ENCODE measurements around the gene TRAPPC11. TPM values are rescaled to one million over a fixed set of nuclear protein-coding genes. Genes with fewer than 3 reads are reported as not detected.

The TRAPPC11 gene
- total RNA-seq, 1 donor from 2014 or later, result 26.3 TPM

DNA sequence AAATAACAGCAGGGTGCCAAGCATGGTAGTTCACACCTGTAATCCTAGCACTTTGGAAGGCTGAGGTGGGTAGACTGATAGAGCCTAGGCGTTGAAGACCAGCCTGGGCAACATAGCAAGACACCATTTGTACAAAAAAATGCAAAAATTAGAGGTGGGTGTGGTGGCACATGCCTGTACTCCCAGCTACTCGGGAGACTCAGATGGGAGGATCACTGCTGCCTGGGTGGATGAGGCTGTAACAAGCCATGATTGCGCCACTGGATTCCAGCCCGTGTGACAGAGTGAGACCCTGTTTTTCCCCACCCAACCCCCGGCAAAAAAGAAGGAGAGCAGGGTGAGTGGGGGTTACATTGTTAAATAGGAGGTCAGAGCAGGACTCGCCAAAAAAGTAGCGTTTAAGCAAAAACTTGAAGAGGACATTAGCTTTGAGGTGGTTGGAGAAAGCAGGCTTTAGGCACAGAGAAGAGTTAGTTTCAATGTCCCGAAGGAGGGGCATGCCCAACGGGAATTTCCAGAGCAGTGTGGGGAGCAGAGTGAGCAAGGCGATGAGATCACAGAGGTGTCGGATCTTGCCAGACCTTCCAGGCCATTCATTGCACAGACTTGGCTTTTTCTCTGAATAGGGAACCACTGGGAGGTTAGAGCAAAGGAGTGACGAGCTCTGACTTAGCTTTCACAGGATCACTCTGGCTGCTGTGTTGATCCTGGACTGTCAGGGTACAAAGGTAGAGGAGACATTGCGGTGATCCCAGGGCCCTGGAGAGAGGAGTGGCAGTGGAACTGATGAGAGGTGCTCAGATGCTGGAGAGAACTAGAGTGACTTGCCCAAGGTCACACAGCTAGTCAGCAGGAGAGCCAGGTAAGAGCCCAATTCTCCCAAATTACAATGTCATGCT lies 70.6 kb downstream of the TRAPPC11 start:
- no peak for FAIRE-seq

DNA sequence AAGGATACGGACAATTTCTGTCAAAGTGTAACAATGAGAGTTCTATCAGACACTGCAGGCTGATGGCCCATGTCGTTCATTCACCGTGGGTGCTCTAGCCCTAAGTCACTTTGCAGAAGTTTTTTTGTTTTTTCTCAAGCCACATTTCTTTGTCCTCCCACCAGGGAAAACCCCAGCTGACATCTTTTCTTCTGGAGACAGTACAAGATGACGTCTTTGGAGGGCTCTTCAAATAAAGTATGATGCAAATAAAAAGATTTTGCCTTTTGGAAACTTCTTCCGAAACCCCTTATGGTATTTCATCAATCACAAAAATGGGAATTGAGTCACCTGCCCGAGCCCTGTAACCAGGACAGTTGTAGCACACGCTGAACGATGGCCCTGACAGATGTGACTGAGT lies 73.2 kb downstream of the TRAPPC11 start:
- Histone ChIP-seq H3K9me3 (ENCODE audit: insufficient read depth, low read depth, low read length) (no peaks in the 10 kb centered on the region), H3K27ac (ENCODE audit: low read depth, low read length) (no peak overlapping the region), H2AFZ (ENCODE audit: low read depth, low read length) (no peak overlapping the region), H3K4me3 (ENCODE audit: insufficient read depth, low read depth, low read length) (no peak overlapping the region), H4K20me1 (ENCODE audit: insufficient read depth, low read length) (no peaks in the 10 kb centered on the region), H3K9ac (ENCODE audit: low read length) (no peak overlapping the region), H3K4me2 (ENCODE audit: low read length) (no peak overlapping the region), H3K79me2 (ENCODE audit: insufficient read depth, low read length) (no peaks in the 10 kb centered on the region), H3K4me1 (ENCODE audit: insufficient read depth, low read length) (peaks cover 3% of the 10 kb centered on the region), H3K27me3 (ENCODE audit: insufficient read depth, low read length) (peaks cover 2% of the 10 kb centered on the region), H3K36me3 (ENCODE audit: insufficient read depth, low read length) (no peaks in the 10 kb centered on the region)
- Mint-ChIP-seq H3K36me3 (ENCODE audit: low read depth, unreplicated experiment) (no peaks in the 10 kb centered on the region), H3K9me3 (ENCODE audit: unreplicated experiment) (peaks cover 7% of the 10 kb centered on the region), H3K4me3 (ENCODE audit: unreplicated experiment) (no peak overlapping the region), H3K27me3 (ENCODE audit: low read depth, unreplicated experiment) (peaks cover 11% of the 10 kb centered on the region), H3K4me1 (ENCODE audit: low read depth, unreplicated experiment) (peaks cover 5% of the 10 kb centered on the region), H3K27ac (ENCODE audit: unreplicated experiment) (no peak overlapping the region)
- DNase-seq (ENCODE audit: low read depth), result no peak
- FAIRE-seq, result no peak
- TF ChIP-seq, protein P1, sequence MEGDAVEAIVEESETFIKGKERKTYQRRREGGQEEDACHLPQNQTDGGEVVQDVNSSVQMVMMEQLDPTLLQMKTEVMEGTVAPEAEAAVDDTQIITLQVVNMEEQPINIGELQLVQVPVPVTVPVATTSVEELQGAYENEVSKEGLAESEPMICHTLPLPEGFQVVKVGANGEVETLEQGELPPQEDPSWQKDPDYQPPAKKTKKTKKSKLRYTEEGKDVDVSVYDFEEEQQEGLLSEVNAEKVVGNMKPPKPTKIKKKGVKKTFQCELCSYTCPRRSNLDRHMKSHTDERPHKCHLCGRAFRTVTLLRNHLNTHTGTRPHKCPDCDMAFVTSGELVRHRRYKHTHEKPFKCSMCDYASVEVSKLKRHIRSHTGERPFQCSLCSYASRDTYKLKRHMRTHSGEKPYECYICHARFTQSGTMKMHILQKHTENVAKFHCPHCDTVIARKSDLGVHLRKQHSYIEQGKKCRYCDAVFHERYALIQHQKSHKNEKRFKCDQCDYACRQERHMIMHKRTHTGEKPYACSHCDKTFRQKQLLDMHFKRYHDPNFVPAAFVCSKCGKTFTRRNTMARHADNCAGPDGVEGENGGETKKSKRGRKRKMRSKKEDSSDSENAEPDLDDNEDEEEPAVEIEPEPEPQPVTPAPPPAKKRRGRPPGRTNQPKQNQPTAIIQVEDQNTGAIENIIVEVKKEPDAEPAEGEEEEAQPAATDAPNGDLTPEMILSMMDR (IDR thresholded peaks at IDR 0.05; ENCODE audit: insufficient read depth, low read depth, low read length), result no peak
- no peak for TF ChIP-seq EZH2 (IDR thresholded peaks at IDR 0.05; ENCODE audit: insufficient read depth, low read length)

More for the DNA sequence above, 70.6 kb downstream of the TRAPPC11 start:
- Histone ChIP-seq H3K4me2 (ENCODE audit: low read length) (peak overlapping the region; percentile 22), H3K4me3 (ENCODE audit: insufficient read depth, low read depth, low read length) (no peak overlapping the region), H2AFZ (ENCODE audit: low read depth, low read length) (no peak overlapping the region), H3K4me1 (ENCODE audit: insufficient read depth, low read length) (peaks cover 3% of the 10 kb centered on the region), H4K20me1 (ENCODE audit: insufficient read depth, low read length) (no peaks in the 10 kb centered on the region), H3K9ac (ENCODE audit: low read length) (no peak overlapping the region), H3K36me3 (ENCODE audit: insufficient read depth, low read length) (no peaks in the 10 kb centered on the region), H3K79me2 (ENCODE audit: insufficient read depth, low read length) (no peaks in the 10 kb centered on the region), H3K27ac (ENCODE audit: low read depth, low read length) (no peak overlapping the region), H3K9me3 (ENCODE audit: insufficient read depth, low read depth, low read length) (no peaks in the 10 kb centered on the region), H3K27me3 (ENCODE audit: insufficient read depth, low read length) (peaks cover 2% of the 10 kb centered on the region)
- no peaks in the 10 kb centered on the region for H3K36me3 Mint-ChIP-seq (ENCODE audit: low read depth, unreplicated experiment)
- peaks cover 7% of the 10 kb centered on the region for H3K9me3 Mint-ChIP-seq (ENCODE audit: unreplicated experiment)
- DNase-seq (ENCODE audit: low read depth), result peak; percentile 42
- peaks cover 5% of the 10 kb centered on the region for H3K4me1 Mint-ChIP-seq (ENCODE audit: low read depth, unreplicated experiment)
- no peak overlapping the region for H3K27ac Mint-ChIP-seq (ENCODE audit: unreplicated experiment)
- no peak overlapping the region for H3K4me3 Mint-ChIP-seq (ENCODE audit: unreplicated experiment)
- H3K27me3 Mint-ChIP-seq (ENCODE audit: low read depth, unreplicated experiment), result peaks cover 11% of the 10 kb centered on the region
- no peak for TF ChIP-seq EZH2 (IDR thresholded peaks at IDR 0.05; ENCODE audit: insufficient read depth, low read length)
- TF ChIP-seq, protein P1 (IDR thresholded peaks at IDR 0.05; ENCODE audit: insufficient read depth, low read depth, low read length), result no peak

DNA sequence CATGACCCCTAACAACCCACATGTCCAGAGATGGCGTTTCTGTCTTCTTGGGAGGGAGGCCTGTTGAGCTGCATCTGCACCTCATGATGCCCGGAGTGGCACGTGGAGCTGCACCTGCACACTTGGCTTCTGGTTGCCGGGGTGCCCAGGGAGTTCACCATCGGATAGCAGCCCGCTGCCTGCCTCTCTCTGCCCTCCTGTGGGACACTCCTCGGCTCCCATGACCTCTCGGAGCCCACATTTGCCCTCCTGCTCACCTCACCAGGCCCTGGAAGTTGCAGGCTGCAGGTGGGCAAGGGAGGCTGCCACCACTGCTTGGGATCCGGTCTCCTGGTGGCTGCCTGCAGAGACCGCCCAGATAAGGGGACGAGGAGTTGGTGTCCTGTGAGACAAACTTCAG lies 74.1 kb downstream of the TRAPPC11 start:
- DNase-seq (ENCODE audit: low read depth) (no peak), FAIRE-seq (no peak)
- Histone ChIP-seq H2AFZ (ENCODE audit: low read depth, low read length) (no peak overlapping the region), H4K20me1 (ENCODE audit: insufficient read depth, low read length) (no peaks in the 10 kb centered on the region), H3K4me3 (ENCODE audit: insufficient read depth, low read depth, low read length) (no peak overlapping the region), H3K9me3 (ENCODE audit: insufficient read depth, low read depth, low read length) (no peaks in the 10 kb centered on the region), H3K9ac (ENCODE audit: low read length) (no peak overlapping the region), H3K27ac (ENCODE audit: low read depth, low read length) (no peak overlapping the region), H3K4me2 (ENCODE audit: low read length) (no peak overlapping the region), H3K27me3 (ENCODE audit: insufficient read depth, low read length) (peaks cover 2% of the 10 kb centered on the region), H3K4me1 (ENCODE audit: insufficient read depth, low read length) (peaks cover 3% of the 10 kb centered on the region), H3K36me3 (ENCODE audit: insufficient read depth, low read length) (no peaks in the 10 kb centered on the region), H3K79me2 (ENCODE audit: insufficient read depth, low read length) (no peaks in the 10 kb centered on the region)
- Mint-ChIP-seq H3K36me3 (ENCODE audit: low read depth, unreplicated experiment) (no peaks in the 10 kb centered on the region), H3K4me3 (ENCODE audit: unreplicated experiment) (no peak overlapping the region), H3K27ac (ENCODE audit: unreplicated experiment) (no peak overlapping the region), H3K4me1 (ENCODE audit: low read depth, unreplicated experiment) (peaks cover 3% of the 10 kb centered on the region), H3K9me3 (ENCODE audit: unreplicated experiment) (peaks cover 7% of the 10 kb centered on the region), H3K27me3 (ENCODE audit: low read depth, unreplicated experiment) (peaks cover 11% of the 10 kb centered on the region)
- TF ChIP-seq, protein P1 (IDR thresholded peaks at IDR 0.05; ENCODE audit: insufficient read depth, low read depth, low read length), result no peak
- no peak for TF ChIP-seq EZH2 (IDR thresholded peaks at IDR 0.05; ENCODE audit: insufficient read depth, low read length)
